Mucosa of stomach (tissue), 1 donor: ENCODE data around the gene COPA.
A peak's percentile ranks its signal among the peaks of the same experiment; 100 is the strongest.
"Not testable (repeated sequence)": the region's sequence is repeated elsewhere in the genome, so short reads cannot be mapped to it uniquely, and the experiment has no call there.

Source experiments
- H3K27me3 ChIP-seq: one replicate; pipeline ENCODE4 v1.7.0; 2013; ENCODE audit warnings: mild to moderate bottlenecking, low read length; ENCODE audit not compliant: control insufficient read depth, insufficient read depth
- H3K36me3 ChIP-seq: one replicate; pipeline ENCODE4 v1.7.0; 2013; ENCODE audit warnings: low read length; ENCODE audit not compliant: control insufficient read depth, insufficient read depth
- H3K4me1 ChIP-seq: one replicate; pipeline ENCODE4 v1.7.0; 2013; ENCODE audit warnings: mild to moderate bottlenecking, low read length; ENCODE audit not compliant: control insufficient read depth, insufficient read depth
- H3K4me3 ChIP-seq: one replicate; pipeline ENCODE4 v1.7.0; 2013; ENCODE audit warnings: low read length
- H3K9ac ChIP-seq: one replicate; pipeline ENCODE4 v1.7.0; 2013; ENCODE audit warnings: mild to moderate bottlenecking, low read length, moderate library complexity
- H3K9me3 ChIP-seq: one replicate; pipeline ENCODE4 v1.7.0; 2013; ENCODE audit warnings: mild to moderate bottlenecking, low read length, moderate library complexity; ENCODE audit not compliant: control insufficient read depth
- donor health status: Pancreatic carcinoma.

COPA gene

GRCh38 chr1:160307118-160307791 lies 35.8 kb downstream of the COPA start:
- H3K4me1 ChIP-seq = no peaks in the 10 kb centered on the region
- no peak overlapping the region for H3K9ac ChIP-seq
- no peaks in the 10 kb centered on the region for H3K9me3 ChIP-seq
- no peaks in the 10 kb centered on the region for H3K27me3 ChIP-seq
- H3K36me3 ChIP-seq = peaks cover 11% of the 10 kb centered on the region
- no peak overlapping the region for H3K4me3 ChIP-seq

- peaks cover 5% of the 10 kb centered on the region for H3K36me3 ChIP-seq
- H3K9ac ChIP-seq = no peak overlapping the region
- no peaks in the 10 kb centered on the region for H3K9me3 ChIP-seq
- no peaks in the 10 kb centered on the region for H3K27me3 ChIP-seq
- no peaks in the 10 kb centered on the region for H3K4me1 ChIP-seq
- no peak overlapping the region for H3K4me3 ChIP-seq
Observed at GRCh38 chr1:160300173-160300572, 42.9 kb downstream of the COPA start.

- H3K9me3 ChIP-seq = no peaks in the 10 kb centered on the region
- no peak overlapping the region for H3K4me3 ChIP-seq
- no peak overlapping the region for H3K9ac ChIP-seq
- H3K27me3 ChIP-seq = no peaks in the 10 kb centered on the region
- H3K36me3 ChIP-seq = peaks cover 24% of the 10 kb centered on the region
- H3K4me1 ChIP-seq = peaks cover 2% of the 10 kb centered on the region
Observed at GRCh38 chr1:160296036-160296435, 47.0 kb downstream of the COPA start.

- no peak overlapping the region for H3K9ac ChIP-seq
- peaks cover 33% of the 10 kb centered on the region for H3K36me3 ChIP-seq
- H3K27me3 ChIP-seq = no peaks in the 10 kb centered on the region
- no peaks in the 10 kb centered on the region for H3K9me3 ChIP-seq
- no peak overlapping the region for H3K4me3 ChIP-seq
- peaks cover 4% of the 10 kb centered on the region for H3K4me1 ChIP-seq
Observed at GRCh38 chr1:160293020-160293968, 49.8 kb downstream of the COPA start.

GRCh38 chr1:160291248-160292220 lies 51.5 kb downstream of the COPA start:
- no peaks in the 10 kb centered on the region for H3K27me3 ChIP-seq
- peaks cover 4% of the 10 kb centered on the region for H3K4me1 ChIP-seq
- peaks cover 28% of the 10 kb centered on the region for H3K36me3 ChIP-seq
- no peaks in the 10 kb centered on the region for H3K9me3 ChIP-seq
- H3K4me3 ChIP-seq = no peak overlapping the region
- no peak overlapping the region for H3K9ac ChIP-seq

- H3K9me3 ChIP-seq, H3K27me3 ChIP-seq, H3K9ac ChIP-seq, H3K4me3 ChIP-seq: not testable (repeated sequence)
- peaks cover 18% of the 10 kb centered on the region for H3K36me3 ChIP-seq
- peaks cover 15% of the 10 kb centered on the region for H3K4me1 ChIP-seq
Observed at GRCh38 chr1:160287769-160288168, 55.3 kb downstream of the COPA start.

- Histone ChIP-seq H3K9me3 (no peaks in the 10 kb centered on the region), H3K9ac (no peak overlapping the region), H3K4me3 (no peak overlapping the region), H3K36me3 (peaks cover 3% of the 10 kb centered on the region), H3K4me1 (peaks cover 11% of the 10 kb centered on the region), H3K27me3 (no peaks in the 10 kb centered on the region)
Observed at GRCh38 chr1:160285506-160285905, 57.5 kb downstream of the COPA start.

GRCh38 chr1:160284782-160285344 lies 58.2 kb downstream of the COPA start, which contains the start of gene PEX19:
PEX19 (minus strand) TSS chr1:160285133; CDS start chr1:160285124, 9 bp downstream.
- Histone ChIP-seq H3K36me3 (peaks cover 2% of the 10 kb centered on the region), H3K9me3 (no peaks in the 10 kb centered on the region), H3K4me3 (peak within 1 kb of the TSS; percentile 85), H3K4me1 (peaks cover 11% of the 10 kb centered on the region), H3K27me3 (no peaks in the 10 kb centered on the region), H3K9ac (peak within 1 kb of the TSS; percentile 89)

GRCh38 chr1:160284220-160284781 lies 58.7 kb downstream of the COPA start:
- Histone ChIP-seq H3K36me3 (peaks cover 7% of the 10 kb centered on the region), H3K27me3 (no peaks in the 10 kb centered on the region), H3K4me3 (peak overlapping the region; percentile 85), H3K4me1 (peaks cover 11% of the 10 kb centered on the region), H3K9me3 (no peaks in the 10 kb centered on the region), H3K9ac (peak overlapping the region; percentile 89)

- H3K4me1 ChIP-seq = peaks cover 11% of the 10 kb centered on the region
- peaks cover 11% of the 10 kb centered on the region for H3K36me3 ChIP-seq
- no peak overlapping the region for H3K4me3 ChIP-seq
- no peaks in the 10 kb centered on the region for H3K9me3 ChIP-seq
- H3K9ac ChIP-seq = no peak overlapping the region
- H3K27me3 ChIP-seq = no peaks in the 10 kb centered on the region
Observed at GRCh38 chr1:160282807-160283206, 60.2 kb downstream of the COPA start.

- Histone ChIP-seq H3K9ac (no peak overlapping the region), H3K27me3 (no peaks in the 10 kb centered on the region), H3K4me1 (no peaks in the 10 kb centered on the region), H3K4me3 (no peak overlapping the region), H3K9me3 (no peaks in the 10 kb centered on the region), H3K36me3 (peaks cover 11% of the 10 kb centered on the region)
Observed at GRCh38 chr1:160277987-160278386, 65.1 kb downstream of the COPA start.
